HG03064 (cell line): ENCODE results near the gene IPPK.
A peak's percentile ranks its signal among the peaks of the same experiment; 100 is the strongest.

Experiments
- ATAC-seq: cut with Tn5 transposase; IDR thresholded peaks from one replicate; pipeline ENCODE4 v1.9.1; 2021; ENCODE audit warnings: low read depth; ENCODE audit not compliant: unreplicated experiment

The IPPK gene, protein sequence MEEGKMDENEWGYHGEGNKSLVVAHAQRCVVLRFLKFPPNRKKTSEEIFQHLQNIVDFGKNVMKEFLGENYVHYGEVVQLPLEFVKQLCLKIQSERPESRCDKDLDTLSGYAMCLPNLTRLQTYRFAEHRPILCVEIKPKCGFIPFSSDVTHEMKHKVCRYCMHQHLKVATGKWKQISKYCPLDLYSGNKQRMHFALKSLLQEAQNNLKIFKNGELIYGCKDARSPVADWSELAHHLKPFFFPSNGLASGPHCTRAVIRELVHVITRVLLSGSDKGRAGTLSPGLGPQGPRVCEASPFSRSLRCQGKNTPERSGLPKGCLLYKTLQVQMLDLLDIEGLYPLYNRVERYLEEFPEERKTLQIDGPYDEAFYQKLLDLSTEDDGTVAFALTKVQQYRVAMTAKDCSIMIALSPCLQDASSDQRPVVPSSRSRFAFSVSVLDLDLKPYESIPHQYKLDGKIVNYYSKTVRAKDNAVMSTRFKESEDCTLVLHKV

DNA sequence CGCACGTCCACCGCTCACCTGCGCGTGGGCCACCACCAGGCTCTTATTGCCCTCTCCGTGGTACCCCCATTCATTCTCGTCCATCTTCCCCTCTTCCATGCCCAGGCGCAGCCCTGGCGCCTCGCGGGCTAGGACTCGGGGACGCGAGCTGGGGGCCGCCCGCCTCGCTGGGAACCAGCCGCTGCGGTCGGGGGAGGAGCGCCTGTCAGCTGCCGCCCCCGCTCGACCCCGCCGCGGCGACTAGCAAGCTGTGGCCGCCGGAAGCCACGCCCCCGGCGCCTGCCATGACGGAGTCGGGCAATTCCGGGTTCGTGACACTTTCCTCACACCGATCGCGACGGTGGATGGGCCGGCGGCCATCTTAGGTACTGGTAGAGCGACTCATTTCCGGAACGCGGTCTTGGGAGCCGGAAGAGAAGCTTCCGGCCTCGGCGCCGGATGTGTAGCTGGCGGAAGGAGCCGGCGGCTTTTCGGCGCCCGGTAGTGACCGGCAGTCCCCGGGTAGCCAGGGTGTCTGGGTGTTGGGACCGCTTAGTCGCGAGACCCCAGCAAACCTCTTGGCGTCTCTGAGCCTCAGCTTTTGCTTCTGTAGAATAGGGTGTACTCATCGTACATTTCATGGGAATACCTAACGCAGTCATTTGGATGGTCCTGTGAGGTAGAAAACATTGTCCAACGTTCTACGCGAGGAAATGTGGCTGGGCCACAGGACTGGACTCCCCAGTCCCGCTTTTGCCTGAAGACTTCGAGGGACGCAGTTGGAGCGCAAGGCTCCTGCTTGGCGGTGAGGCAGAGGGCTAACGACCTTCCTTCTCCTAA lies at the start of gene IPPK:
TSS of gene IPPK (minus strand) at position 242 of the 819 bp plus-strand sequence. CDS start at position 99, 143 bp downstream.
- peak; percentile 88 for ATAC-seq

DNA sequence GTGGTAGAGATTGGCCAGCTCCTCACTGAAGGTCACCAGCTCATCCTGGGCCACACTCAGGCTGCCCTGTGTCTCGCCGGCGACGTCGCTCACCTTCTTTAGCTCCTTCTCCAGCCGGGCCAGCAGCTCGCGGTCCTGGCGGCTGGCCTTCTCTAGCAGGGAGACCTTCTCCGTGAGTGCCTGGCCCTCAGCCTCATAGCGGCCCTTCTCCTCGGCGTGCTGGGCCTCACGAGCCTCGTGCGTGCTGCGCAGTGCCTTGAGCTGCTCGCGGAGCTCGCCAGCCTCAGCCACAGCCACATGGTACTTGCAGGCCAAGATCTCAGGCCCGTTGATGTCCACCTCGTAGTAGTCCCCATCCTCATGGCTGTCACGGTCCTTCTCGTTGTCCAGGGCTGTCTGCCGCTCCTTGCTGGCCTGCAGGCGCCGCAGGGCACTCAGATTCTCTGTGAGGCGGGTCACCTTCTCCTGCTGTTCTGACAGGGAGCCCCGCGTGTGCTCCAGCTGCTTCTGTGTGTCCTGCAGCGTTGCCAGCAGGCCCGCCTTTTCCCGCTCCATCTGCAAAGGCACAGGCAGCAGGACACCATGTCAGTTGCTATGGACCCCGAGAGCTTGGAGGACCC lies 49.2 kb upstream of the IPPK start:
- ATAC-seq: no peak

DNA sequence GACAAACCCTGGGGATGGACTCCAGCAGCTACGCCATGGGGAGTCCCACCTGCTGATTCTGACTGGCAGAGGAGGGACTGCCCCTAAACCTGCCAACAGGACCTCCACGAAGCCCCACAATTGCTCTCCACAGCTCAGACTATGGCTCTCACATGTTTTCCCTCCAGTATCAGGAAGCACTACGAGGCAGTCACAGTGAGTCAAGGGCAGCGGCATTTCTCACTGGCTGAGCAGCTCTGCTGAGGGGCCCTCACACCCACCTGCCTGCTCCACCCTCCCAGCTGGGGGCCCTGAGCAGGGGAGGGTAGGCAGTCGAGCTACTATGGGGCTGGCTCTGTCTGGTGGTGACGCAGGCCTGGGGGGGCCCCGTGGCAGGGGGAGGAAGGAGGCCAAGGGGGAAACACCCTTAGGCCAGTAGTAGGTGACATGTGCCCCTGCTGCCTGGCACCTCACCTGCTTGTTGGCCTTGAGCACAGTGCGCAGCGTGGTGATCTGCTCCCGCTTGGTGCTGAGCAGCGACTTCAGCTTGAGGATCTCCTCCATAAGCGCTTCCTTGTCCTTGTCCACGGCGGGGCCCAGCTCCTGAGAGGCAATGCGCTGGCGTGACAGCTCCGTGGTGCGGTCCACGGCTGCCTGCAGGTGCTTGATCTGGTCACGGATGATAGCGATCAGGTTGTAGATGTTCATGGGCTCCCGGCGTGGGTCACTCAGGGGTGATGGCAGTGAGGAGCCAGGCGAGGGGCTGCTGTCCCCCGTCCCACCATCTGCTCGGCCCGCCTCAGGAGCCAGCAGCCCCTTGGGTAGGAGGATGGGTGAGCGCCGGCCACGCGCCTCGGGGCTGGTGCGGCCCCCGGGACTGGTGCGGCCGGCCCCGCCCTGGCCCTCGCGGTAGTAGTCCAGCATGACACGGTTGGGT lies 48.4 kb upstream of the IPPK start:
- no peak for ATAC-seq

DNA sequence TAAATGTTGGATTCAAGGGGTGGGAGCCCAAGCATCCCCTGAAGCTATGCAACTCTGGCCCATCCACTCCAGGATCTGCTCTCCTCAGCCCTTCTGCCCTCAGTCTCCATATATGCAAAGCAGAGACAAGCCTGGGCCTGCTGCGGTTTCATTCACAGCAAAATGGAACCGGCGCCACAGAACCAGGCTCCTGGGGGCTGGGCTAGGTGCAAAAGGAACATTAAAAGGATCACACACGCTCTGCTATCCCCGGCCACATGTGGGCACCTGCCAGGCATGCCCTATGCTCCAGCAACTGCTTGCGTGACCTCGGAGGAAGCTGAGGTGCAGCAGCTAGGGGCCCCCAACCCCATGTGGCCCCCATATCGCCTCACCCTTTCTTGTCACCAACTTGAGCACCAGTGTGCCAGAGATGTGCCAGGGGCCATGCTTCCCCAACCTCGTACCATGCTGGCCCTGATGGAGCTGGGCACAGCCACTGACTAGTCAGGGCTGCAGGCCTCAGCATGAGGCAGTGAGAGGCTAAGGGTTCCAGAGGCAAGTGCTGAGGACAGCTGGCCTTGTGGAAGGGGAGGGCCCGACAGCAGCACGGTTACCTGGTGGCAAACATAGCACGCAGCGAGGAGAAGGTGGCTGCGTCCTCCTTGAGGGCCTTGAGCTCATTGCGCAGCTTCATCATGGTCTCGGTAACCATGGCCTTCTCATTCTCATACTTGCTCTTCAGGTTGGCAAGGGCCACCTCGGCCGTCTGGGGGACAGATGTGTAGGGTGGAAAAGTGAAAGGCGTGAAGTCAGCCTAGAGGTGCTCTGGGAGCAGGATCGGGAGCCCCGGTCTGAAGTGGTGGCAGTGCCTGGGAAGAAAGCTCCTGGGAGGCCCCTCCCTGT lies 47.5 kb upstream of the IPPK start:
- ATAC-seq: no peak

DNA sequence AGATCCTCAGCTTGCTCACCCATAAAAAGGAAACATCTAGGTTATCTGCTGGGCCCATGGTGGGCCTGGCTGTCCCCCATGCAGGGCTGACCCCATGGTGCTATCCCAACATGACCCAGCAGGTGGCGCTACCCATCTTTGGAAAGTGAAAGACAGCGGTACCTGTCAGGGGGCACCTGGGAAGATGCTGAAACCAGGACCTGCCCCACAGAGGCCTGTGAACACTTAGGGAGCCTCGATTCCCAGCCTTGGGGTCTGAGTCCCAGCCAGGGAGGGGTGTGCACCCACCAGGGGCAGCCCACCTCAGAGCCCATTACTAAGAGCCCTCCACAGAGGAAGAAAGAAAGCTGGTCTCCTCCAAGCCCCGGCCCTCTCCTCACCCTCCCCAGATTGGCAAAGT lies 46.6 kb upstream of the IPPK start:
- no peak for ATAC-seq

DNA sequence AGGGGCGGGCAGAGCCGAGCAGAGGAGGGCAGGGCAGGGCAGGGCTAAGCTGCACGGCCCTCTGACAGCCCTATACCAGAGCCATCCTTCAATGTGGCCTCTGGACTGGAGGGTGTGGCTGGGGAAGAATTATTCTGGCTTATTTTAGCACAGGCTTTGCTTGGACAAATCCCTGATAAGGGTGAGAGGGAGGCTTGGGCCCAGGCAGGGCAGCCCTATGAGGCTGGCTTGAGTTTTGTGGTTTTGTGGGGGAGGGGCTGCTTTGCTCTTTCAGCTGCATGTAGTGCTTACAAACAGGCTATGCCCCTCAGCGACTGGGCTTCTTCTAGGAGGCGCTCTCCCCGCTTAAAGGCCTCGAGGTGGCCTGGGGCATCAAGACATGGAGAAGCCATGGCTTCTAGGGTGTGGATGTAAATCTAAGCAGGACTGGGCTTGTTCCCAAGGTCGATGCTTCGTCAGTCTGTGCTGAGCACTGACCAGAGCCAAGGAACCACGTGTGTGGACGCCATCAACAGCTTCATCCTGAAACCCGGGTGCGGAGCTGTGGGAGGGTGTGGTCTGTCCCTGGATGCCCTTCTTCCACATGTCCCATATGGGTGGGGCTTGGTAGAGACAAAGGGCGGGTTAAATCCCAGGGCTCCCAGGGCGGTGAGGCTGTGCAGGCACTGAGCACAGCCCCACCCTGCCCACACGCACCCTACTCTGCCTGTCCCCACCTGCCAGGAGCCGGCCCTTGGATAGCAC lies 45.7 kb upstream of the IPPK start:
- ATAC-seq: no peak

DNA sequence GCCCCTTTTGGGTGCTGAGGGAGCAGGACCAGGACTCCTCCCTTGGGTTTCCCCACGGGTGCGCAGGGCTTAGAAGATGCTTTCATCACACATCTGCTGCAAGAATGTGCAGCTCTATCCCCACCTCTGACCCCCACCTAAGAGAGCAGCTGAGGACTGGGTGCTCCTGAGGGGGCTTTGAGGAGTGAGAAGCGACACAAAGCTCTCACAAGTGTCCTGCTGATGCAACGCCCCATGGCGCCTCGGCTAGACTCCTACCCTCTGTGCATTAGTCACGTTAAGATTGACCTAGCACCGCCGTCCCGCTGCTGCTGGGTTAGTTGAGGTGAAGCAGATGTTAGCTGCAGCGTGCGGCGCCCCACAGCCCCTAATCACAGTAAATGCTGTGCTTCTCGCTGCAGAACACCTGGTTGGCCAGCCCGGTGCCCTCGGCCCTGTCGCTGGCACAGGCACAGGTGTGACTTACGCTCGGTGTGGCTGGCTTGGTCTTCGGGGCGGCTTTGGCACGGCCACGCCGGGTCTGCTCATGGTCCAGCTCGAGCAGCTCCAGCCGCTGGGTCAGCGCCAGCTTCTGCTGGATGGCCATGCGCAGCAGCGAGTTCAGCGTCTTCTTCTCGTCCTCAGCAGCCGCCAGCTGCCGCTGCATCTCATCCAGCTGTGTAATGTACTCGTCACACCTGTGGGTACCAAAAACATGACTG lies 45.0 kb upstream of the IPPK start:
- ATAC-seq: no peak

DNA sequence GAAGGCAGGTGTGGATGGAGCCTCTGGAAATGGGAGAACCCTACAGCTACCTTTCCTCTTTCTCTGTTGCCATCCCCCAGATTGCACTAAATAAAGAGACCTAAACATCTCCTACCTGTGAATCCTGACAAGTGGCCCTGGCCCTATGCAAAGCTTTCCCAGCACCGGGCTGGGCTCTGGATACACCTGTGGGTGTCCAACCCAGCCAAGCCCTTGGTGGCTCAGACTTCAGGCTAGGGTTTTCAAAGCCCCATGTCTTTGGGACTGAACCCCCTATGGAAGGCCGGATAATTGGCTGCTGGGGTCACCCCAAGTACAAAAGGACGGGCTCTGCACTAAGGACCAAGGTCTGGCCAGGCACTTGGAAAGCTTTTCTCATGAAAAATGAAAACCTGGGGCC lies 44.1 kb upstream of the IPPK start:
- ATAC-seq: no peak

DNA sequence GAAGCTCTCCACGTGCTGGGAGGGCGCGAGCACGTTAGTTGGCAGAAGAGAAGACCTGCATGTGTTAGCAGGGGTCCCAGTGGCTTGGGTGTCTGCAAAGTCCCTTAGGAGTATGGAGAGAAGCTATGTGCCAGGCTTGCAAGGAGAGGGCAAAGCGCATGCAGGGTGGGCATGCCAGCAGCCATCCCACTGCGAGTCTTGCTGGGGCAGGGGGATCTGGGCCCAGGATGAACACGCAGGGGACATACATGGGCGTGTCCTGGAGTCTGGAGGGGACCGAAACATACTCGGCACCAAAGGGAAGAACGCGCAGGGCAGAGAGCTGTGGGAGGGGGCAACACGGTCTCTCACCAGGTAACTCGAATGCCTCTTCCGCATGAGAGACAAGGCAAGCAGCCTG lies 43.6 kb upstream of the IPPK start:
- no peak for ATAC-seq

DNA sequence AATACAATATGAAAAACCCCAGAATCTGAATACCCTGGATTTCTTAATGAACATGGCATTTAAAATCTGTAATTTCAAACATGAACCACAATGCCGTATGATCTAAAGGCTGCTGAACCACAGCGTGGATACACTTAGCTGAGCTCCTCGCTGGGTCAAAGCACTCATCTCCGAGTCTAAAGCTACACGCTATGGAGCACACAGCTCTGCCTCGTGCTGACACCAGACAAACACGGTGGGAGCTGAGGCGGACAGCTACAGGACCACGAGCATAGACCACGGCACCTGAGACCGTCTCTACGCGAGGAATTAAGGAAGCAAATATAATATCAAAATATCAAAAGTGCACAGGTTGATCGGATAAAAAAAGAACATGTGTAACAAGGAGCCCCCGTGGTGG lies 42.8 kb upstream of the IPPK start:
- no peak for ATAC-seq

DNA sequence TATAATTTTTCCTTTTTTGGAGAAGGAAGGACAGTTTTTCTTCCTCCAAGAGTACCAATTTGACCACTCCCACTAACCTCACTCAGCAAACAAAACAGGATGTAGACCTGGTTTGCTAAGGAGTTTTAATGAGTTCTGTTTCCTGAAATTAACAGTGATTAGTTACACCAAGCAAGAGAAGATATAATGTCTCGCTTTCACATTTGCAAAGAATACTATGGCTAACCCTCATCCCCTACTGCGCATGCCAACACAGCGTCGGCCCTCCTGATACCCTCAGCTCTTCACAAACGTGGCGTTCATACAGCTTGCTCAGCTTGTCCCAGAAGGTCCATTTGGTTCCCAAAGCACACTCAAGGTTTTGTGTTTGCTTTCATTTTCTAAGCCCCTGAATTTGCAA lies 41.9 kb upstream of the IPPK start:
- no peak for ATAC-seq

DNA sequence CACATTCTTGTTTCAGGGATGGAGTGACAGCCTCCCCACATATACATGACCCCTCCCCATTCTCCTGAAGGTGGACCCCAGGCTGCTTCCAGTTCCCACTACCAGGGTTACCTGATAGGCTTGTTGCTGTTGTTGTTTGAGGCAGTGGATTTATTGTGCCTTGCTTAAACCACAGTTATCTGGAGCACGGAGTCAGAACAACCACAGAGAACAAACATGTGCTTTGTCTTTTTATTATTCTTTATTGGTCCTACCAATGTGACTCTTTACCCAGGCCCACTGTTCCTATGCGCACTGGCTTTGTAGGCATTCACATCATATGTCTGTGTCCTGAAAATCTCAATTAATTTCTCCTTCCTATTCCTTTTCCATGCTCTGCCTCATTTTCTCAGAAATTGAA lies 41.2 kb upstream of the IPPK start:
- ATAC-seq: no peak

DNA sequence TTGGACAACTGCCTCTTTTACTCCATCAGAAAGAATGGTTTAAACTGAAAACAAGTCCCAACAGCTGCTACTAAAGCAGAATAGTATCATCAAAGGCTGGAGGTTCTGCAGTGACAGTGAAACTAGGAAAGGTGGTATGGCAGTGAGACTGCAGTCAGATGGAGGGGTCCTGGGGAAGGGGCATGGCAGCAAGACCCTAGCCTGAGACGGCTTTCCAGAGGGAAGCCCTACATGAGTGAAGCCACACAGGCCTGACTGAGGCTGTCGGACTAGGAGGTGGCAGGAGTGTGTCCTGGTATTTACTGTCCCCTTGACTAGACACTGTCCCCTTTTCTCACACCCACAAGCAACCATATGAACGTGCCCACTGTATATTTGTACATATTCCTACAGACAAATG lies 40.4 kb upstream of the IPPK start:
- no peak for ATAC-seq

DNA sequence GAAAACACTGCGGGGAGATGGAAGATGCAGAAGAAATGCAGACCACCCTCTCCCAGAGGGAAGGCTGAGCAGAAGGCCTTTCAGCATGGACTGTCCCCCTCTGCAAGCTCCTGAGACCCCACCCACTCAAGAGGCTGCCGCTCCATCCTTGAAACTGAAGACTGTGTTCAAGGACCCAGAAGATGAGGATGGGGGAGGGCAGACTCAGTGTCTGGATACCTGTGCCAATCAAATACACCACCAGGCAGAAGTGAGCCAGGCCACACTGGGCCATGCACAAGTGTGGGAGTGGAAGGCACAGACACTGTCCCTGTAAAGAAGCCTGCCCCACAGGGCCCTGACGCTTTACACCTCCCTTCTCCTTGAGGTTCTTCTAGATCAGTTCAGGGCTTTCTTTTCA lies 40.0 kb upstream of the IPPK start:
- no peak for ATAC-seq

DNA sequence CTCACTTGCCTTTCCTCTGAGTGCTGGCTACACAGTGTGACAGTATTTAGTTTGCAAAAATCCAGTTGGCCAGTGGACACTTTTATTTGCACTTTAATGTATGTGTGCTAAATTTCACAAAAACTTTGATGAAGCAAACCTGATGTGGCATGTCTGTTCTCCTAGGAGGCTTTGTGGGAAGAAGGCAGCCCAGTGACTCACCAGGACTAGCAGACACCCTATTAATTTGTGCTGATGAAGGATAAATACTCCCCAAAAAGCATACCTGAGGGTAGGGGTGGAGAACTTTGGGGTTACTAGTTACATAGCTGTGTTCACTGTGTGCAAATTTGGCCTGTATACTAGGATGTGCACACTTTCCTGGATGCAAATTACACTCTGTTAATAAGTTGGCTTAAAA lies 39.3 kb upstream of the IPPK start:
- ATAC-seq: no peak

DNA sequence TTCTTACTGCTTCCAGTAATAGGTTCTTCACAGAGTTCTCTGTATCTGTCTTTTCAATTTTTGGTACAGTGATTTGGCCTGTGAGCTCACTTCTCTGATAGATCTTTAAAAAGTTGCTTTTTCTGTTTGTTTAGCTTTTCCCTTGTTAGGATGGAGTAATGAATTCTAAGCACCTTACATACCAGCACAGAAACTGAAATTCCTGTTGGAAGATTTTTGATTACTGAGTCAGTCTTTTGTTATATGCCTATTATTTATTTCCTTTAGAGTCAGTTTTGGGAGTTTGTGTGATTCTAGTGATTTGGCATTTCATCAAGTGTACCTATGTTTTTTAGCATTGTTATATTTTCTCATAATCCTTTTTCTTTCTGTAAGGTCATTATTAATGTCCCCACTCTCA lies 37.6 kb upstream of the IPPK start:
- ATAC-seq: no peak

DNA sequence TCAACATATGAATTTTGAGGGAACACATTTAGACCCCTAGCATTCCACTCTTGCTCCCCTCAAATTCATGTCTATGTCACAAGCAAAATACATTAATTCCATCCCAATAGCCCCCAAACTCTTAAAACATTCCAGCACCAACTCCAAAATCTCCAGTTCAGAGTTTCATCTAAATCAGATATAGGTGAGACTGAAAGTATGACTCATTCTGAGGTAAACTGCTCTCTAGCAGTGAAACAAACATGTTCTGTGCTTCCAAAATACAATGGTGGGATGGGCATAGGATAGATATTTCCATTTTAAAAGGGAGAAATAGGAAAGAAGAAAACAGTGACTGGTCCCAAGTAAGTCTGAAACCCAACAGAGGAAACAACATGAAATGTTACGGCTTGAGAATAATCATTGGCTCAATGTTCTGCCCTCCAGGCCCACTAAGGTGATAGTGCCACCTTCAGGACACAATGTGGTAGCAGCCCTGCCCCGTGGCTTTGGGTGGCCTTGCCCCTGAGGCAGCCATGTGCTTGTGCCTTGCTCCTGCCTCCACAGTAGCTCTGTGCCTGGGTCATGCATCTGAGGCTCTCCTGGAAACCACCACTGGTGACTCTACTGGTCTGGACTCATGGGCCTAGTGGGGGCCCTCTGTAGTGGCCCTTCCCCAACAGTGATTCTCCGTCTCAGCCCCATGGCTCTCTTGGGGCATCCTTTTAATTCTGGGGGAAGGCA lies 36.4 kb upstream of the IPPK start:
- ATAC-seq: no peak
